HCT116 (cell line): ENCODE measurements around the gene FER.

ENCODE experiments used
- ATF3 ChIP-seq: IDR thresholded peaks from 2 replicates; pipeline ENCODE4 v1.6.1; 2012
- ELF1 ChIP-seq: IDR thresholded peaks from 2 replicates; pipeline ENCODE4 v1.6.1; 2012; ENCODE audit warnings: low read depth, borderline replicate concordance
- EZH2 ChIP-seq: fragments of 200-600 bp; sonication (generic); IDR thresholded peaks from 2 replicates; pipeline ENCODE4 v1.6.1; 2017; ENCODE audit warnings: antibody characterized with exemption, mixed run types
- JUND ChIP-seq: IDR thresholded peaks from 2 replicates; pipeline ENCODE4 v1.6.1; 2012
- POLR2A ChIP-seq: IDR thresholded peaks from 2 replicates; pipeline ENCODE4 v1.7.0; 2011; ENCODE audit warnings: borderline replicate concordance; ENCODE audit not compliant: insufficient read depth, insufficient read length; ENCODE audit errors: extremely low read depth
- POLR2AphosphoS5 ChIP-seq: IDR thresholded peaks from 2 replicates; pipeline ENCODE4 v1.6.1; 2011; ENCODE audit warnings: mild to moderate bottlenecking, low read depth, low read length, moderate library complexity
- RAD21 ChIP-seq: IDR thresholded peaks from 2 replicates; pipeline ENCODE4 v1.6.1; 2012; ENCODE audit warnings: low read depth, mild to moderate bottlenecking
- REST ChIP-seq: IDR thresholded peaks from 2 replicates; pipeline ENCODE4 v1.6.1; 2012; ENCODE audit warnings: low read depth
- YY1 ChIP-seq: IDR thresholded peaks from 2 replicates; pipeline ENCODE4 v1.6.1; 2011; ENCODE audit warnings: low read length, low read depth, moderate library complexity, mild to moderate bottlenecking; ENCODE audit not compliant: insufficient replicate concordance; ENCODE audit errors: extremely low read depth
- ZNF274 ChIP-seq: fragments of 200-500 bp; sonication (Bioruptor generic); IDR thresholded peaks from 2 replicates; pipeline ENCODE4 v1.6.1; 2014; ENCODE audit warnings: mild to moderate bottlenecking, low read depth, low read length, inconsistent platforms
- TF ChIP-seq, protein P1 (sequence below), 3 experiments: fragments of 200-600 bp in 1 of 3; sonication (generic) in 1 of 3; IDR thresholded peaks in 2 of 3; conservative IDR thresholded peaks in 1 of 3; 2 replicates each; pipeline ENCODE4 v1.5.1; 2012 to 2017; ENCODE audit warnings: low read depth in 2 of 3, low read length in 2 of 3, antibody characterized with exemption in 1 of 3, borderline replicate concordance in 1 of 3, control low read depth in 1 of 3, mild to moderate bottlenecking in 1 of 3, mixed read lengths in 1 of 3, mixed run types in 1 of 3, moderate library complexity in 1 of 3; ENCODE audit not compliant: insufficient read depth in 1 of 3

- TF ChIP-seq POLR2AphosphoS5: no peak
- no peak for TF ChIP-seq EZH2
- TF ChIP-seq, protein P1, sequence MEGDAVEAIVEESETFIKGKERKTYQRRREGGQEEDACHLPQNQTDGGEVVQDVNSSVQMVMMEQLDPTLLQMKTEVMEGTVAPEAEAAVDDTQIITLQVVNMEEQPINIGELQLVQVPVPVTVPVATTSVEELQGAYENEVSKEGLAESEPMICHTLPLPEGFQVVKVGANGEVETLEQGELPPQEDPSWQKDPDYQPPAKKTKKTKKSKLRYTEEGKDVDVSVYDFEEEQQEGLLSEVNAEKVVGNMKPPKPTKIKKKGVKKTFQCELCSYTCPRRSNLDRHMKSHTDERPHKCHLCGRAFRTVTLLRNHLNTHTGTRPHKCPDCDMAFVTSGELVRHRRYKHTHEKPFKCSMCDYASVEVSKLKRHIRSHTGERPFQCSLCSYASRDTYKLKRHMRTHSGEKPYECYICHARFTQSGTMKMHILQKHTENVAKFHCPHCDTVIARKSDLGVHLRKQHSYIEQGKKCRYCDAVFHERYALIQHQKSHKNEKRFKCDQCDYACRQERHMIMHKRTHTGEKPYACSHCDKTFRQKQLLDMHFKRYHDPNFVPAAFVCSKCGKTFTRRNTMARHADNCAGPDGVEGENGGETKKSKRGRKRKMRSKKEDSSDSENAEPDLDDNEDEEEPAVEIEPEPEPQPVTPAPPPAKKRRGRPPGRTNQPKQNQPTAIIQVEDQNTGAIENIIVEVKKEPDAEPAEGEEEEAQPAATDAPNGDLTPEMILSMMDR (IDR thresholded peaks at IDR 0.05 in 2 of 3, conservative IDR thresholded peaks at IDR 0.05 in 1 of 3; ENCODE audit: borderline replicate concordance in 1 of 3, insufficient read depth in 1 of 3, low read depth in 2 of 3, low read length in 2 of 3): no peak
- no peak for TF ChIP-seq YY1
- no peak for TF ChIP-seq ZNF274
- no peak for TF ChIP-seq POLR2A
- TF ChIP-seq RAD21: no peak
- no peak for TF ChIP-seq JUND
- no peak for TF ChIP-seq ELF1
- TF ChIP-seq REST: no peak
- no peak for TF ChIP-seq ATF3
These were observed 133.4 kb downstream of the FER start for GRCh38 chr5:108881133-108881532.
